ENCODE measurements around the gene EP400.

EP400 gene

GRCh38 chr12:131913666-131914065 is 36.1 kb upstream of the EP400 start:
- no peak for DNase-seq

GRCh38 chr12:131914179-131914702 is 35.5 kb upstream of the EP400 start:
- DNase-seq, result no peak

GRCh38 chr12:131915000-131915689 is 34.6 kb upstream of the EP400 start:
- DNase-seq, result no peak

- no peak for DNase-seq
Measured at GRCh38 chr12:131915823-131916222, 33.9 kb upstream of the EP400 start.

GRCh38 chr12:131916306-131917138 is 33.2 kb upstream of the EP400 start:
- DNase-seq, result no peak

GRCh38 chr12:131917139-131917710 is 32.5 kb upstream of the EP400 start:
- DNase-seq, result no peak

GRCh38 chr12:131917711-131918306 is 31.9 kb upstream of the EP400 start:
- no peak for DNase-seq

- no peak for DNase-seq
Measured at GRCh38 chr12:131918311-131919050, 31.3 kb upstream of the EP400 start.

- no peak for DNase-seq
Measured at GRCh38 chr12:131919051-131919347, 30.7 kb upstream of the EP400 start.

GRCh38 chr12:131919366-131920156 is 30.2 kb upstream of the EP400 start:
- no peak for DNase-seq

- no peak for DNase-seq
Measured at GRCh38 chr12:131920157-131920508, 29.6 kb upstream of the EP400 start.

GRCh38 chr12:131920902-131921840 is 28.6 kb upstream of the EP400 start:
- DNase-seq, result no peak

- no peak for DNase-seq
Measured at GRCh38 chr12:131921866-131922769, 27.6 kb upstream of the EP400 start.

- no peak for DNase-seq
Measured at GRCh38 chr12:131922772-131923171, 27.0 kb upstream of the EP400 start.

- no peak for DNase-seq
Measured at GRCh38 chr12:131923260-131923659, 26.5 kb upstream of the EP400 start.

GRCh38 chr12:131927110-131928079 is 22.3 kb upstream of the EP400 start:
- DNase-seq, result no peak

GRCh38 chr12:131928080-131928710 is 21.5 kb upstream of the EP400 start:
- peak; percentile 20 for DNase-seq
